Measurements from ENCODE around the gene GCHFR.

DNA sequence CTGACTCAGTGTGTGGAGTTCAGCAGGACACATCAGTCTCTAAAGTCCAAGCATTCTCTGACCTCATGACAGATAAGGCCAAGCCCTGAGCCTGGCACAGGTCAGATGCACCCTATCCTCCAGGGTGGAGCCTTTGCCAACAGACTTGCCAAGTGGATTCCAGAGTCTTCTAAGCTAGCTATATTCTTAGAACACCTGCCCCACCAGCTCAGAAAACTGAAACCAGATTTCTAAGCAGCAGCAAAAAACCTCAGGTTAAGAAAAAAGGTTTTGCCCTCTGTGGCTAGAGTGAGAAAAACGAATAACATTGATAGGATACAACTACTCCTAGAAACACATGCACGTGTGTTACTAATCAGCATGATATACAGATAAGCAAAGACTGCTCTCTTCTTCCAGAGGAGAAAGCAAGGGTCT, 20.4 kb upstream of the GCHFR start:
- TF ChIP-seq POLR2AphosphoS5 (IDR thresholded peaks at IDR 0.05; ENCODE audit: low read depth) (no peak), GABPA (IDR thresholded peaks at IDR 0.05; ENCODE audit: low read depth) (no peak)
- TF ChIP-seq, protein P1, sequence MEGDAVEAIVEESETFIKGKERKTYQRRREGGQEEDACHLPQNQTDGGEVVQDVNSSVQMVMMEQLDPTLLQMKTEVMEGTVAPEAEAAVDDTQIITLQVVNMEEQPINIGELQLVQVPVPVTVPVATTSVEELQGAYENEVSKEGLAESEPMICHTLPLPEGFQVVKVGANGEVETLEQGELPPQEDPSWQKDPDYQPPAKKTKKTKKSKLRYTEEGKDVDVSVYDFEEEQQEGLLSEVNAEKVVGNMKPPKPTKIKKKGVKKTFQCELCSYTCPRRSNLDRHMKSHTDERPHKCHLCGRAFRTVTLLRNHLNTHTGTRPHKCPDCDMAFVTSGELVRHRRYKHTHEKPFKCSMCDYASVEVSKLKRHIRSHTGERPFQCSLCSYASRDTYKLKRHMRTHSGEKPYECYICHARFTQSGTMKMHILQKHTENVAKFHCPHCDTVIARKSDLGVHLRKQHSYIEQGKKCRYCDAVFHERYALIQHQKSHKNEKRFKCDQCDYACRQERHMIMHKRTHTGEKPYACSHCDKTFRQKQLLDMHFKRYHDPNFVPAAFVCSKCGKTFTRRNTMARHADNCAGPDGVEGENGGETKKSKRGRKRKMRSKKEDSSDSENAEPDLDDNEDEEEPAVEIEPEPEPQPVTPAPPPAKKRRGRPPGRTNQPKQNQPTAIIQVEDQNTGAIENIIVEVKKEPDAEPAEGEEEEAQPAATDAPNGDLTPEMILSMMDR (IDR thresholded peaks at IDR 0.05; ENCODE audit: insufficient read depth, low read length), result no peak
- TF ChIP-seq, protein P2, sequence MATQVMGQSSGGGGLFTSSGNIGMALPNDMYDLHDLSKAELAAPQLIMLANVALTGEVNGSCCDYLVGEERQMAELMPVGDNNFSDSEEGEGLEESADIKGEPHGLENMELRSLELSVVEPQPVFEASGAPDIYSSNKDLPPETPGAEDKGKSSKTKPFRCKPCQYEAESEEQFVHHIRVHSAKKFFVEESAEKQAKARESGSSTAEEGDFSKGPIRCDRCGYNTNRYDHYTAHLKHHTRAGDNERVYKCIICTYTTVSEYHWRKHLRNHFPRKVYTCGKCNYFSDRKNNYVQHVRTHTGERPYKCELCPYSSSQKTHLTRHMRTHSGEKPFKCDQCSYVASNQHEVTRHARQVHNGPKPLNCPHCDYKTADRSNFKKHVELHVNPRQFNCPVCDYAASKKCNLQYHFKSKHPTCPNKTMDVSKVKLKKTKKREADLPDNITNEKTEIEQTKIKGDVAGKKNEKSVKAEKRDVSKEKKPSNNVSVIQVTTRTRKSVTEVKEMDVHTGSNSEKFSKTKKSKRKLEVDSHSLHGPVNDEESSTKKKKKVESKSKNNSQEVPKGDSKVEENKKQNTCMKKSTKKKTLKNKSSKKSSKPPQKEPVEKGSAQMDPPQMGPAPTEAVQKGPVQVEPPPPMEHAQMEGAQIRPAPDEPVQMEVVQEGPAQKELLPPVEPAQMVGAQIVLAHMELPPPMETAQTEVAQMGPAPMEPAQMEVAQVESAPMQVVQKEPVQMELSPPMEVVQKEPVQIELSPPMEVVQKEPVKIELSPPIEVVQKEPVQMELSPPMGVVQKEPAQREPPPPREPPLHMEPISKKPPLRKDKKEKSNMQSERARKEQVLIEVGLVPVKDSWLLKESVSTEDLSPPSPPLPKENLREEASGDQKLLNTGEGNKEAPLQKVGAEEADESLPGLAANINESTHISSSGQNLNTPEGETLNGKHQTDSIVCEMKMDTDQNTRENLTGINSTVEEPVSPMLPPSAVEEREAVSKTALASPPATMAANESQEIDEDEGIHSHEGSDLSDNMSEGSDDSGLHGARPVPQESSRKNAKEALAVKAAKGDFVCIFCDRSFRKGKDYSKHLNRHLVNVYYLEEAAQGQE (IDR thresholded peaks at IDR 0.05; ENCODE audit: insufficient replicate concordance, low read depth), result no peak

Measured in HL-60 (cell line).